Retinal pigment epithelial cell (primary cell): ENCODE data around the gene FOXB1.
A peak's percentile ranks its signal among the peaks of the same experiment; 100 is the strongest.

Source experiments
- DNase-seq: peaks from one replicate; pipeline ENCODE4 v3.0.0-alpha.2; 2010; ENCODE audit warnings: low read depth
- H3K4me3 ChIP-seq: 2 replicates; pipeline ENCODE4 v1.5.1; 2011; ENCODE audit warnings: mild to moderate bottlenecking, low read length, control low read depth, moderate library complexity
- TF ChIP-seq, protein P1 (sequence below): conservative IDR thresholded peaks from 2 replicates; pipeline ENCODE4 v1.5.1; 2011; ENCODE audit warnings: low read depth, low read length, control low read depth, inconsistent platforms

Gene FOXB1

DNA sequence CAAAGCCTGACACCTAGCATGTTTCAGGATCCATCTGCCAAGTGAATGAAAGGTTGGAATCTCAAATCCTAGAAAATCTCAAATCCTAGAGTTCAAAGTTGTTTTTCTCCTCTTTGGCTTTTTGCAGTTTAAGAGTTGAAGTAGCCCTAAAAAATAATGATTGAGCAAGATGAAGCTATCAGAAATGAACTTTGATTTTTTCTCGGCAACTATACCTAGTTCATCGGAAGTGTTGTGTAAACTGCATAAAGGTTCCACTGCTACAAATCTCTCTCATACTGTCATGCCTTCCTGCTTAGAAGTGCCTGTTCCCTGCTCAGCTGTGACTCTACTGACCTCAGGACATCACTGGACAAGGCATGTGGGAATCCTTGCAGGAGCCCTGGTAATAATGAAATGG lies 35.8 kb upstream of the FOXB1 start:
- DNase-seq: no peak
- TF ChIP-seq, protein P1, sequence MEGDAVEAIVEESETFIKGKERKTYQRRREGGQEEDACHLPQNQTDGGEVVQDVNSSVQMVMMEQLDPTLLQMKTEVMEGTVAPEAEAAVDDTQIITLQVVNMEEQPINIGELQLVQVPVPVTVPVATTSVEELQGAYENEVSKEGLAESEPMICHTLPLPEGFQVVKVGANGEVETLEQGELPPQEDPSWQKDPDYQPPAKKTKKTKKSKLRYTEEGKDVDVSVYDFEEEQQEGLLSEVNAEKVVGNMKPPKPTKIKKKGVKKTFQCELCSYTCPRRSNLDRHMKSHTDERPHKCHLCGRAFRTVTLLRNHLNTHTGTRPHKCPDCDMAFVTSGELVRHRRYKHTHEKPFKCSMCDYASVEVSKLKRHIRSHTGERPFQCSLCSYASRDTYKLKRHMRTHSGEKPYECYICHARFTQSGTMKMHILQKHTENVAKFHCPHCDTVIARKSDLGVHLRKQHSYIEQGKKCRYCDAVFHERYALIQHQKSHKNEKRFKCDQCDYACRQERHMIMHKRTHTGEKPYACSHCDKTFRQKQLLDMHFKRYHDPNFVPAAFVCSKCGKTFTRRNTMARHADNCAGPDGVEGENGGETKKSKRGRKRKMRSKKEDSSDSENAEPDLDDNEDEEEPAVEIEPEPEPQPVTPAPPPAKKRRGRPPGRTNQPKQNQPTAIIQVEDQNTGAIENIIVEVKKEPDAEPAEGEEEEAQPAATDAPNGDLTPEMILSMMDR: no peak

DNA sequence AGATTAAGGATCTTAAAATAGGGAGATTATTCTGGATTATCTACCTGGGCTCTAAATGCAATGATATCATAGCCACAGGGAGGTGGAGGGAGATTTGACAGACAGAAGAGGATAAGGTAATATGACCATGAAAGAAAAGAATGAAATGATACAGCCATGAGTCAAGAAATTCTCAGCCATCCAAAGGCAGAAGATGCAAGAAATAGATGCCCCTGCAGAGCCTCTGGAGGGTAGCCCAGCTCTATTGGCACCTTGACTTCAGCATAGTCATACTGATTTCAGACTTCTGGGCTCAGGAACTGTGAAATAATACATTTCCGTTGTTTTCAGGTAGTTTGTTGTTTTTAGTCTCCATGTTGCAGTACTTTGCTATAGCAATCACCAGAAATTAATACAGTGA lies 31.9 kb upstream of the FOXB1 start:
- TF ChIP-seq, protein P1: no peak
- no peak for DNase-seq
- no peak overlapping the region for H3K4me3 ChIP-seq

More for the DNA sequence above, 35.8 kb upstream of the FOXB1 start:
- H3K4me3 ChIP-seq: no peak overlapping the region

DNA sequence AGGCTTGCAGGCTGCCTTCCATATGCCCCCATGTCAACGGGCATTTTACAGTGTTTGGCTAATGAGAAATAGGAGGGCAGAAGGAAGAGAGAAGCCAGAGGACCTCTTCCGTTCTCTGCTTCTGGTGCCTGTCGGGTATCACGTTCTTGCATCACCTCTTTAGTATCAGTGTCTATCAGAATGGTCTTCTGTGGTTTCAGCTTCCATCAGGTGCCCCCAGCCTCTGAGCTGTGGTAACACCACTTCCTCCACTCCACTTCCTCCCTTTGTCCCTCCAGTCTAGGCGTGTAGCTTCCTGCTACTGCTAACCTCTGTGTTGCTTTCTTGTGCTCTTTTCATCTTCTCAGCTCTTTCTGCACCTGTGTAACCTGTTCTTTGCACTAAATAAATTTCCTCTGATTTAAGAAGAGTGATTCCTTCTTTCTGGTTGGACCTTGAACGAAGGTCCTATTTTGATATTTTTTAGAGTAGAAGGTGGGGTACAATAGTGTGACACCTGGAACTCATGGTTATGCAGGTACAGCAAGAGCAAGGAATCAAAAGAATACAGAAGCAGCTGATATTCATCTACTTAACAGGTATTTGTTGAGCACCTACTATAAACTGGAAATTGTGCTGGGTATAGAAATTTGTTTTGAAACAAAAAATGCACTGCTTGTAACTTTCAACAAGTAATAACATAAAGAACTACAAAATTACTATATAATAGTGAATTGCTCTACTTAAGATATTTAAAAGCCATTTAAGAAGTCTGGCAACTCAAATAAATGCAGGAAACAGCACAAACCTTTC lies 27.4 kb upstream of the FOXB1 start:
- DNase-seq: no peak
- TF ChIP-seq, protein P1: no peak
- no peak overlapping the region for H3K4me3 ChIP-seq

DNA sequence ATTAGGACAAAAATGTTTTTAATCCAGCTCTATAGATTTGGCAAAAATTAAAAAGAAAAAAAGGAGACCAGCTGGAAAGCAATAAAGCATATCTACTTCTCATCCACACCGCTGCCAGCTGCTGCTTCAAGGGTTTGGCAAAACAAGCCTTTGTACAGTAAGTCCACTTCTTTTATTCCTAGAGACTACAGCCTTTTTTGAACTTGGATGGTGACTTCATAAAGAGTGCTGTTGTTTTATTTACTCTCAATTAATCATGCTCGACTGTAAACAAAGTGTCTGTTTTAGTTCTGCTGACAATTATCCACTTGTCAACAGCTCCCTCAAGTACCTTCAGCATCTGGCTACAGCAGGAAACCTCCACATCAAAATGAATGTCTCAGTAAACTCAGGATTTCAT lies 12.3 kb upstream of the FOXB1 start:
- H3K4me3 ChIP-seq: no peak overlapping the region
- DNase-seq: no peak
- TF ChIP-seq, protein P1: no peak

DNA sequence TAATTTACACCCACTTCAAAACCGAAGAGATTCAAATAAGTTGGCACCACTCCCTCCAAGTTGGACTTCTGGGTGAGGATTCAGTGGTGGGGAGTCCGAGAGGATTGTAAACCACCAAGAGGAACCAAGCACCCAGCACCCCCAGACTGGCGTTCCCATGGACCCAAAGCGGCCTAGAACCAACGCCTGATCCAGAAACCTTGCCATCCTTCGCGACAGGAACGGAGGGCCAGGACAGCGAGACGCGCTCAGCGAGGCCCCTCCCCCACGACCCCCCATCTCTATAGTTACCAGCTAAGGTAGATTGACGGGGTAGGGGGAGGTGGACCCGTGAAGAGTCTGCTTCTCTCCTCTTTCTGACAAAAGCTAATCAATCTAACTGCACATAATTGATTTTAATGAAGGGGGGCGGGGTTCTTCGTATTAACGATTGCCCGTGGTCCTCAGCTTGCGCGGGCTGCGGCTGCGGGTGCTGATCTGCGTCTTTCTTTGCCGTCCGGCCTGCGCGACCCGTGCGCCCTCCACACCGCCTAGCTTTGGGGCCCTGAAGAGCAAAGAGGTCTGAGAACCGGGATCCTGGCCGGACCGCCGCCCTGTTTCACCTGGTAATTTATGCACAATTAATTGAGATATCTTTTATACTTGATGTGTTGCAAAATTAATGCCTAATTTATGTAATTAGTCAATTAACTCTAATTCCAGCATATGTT lies 10.9 kb upstream of the FOXB1 start:
- DNase-seq: no peak
- H3K4me3 ChIP-seq: no peak overlapping the region
- TF ChIP-seq, protein P1: no peak

DNA sequence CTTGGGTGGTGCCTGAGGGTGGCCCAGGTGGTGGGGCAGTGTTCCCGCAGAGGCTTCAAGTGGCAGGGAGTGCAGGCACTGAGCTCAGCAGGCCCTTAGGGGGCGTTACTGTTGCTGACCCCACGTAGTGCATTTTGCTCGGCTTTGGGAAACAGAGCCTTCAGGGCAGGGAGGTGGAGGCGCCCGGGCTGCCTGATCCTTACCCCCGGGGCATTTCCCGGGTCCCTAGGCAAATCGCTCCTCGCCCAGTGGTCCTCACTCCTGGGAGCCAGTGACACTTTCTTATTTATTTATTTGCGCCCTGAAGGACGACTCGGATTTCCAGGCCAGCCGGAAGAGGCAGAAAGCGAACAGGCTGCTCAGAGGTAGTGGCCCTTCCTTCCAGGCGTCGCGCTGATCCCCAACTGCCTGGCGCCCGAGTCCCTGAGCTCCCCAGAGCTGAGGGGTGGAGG lies 10.1 kb upstream of the FOXB1 start:
- TF ChIP-seq, protein P1: peak; percentile 41
- DNase-seq: no peak
- no peak overlapping the region for H3K4me3 ChIP-seq

DNA sequence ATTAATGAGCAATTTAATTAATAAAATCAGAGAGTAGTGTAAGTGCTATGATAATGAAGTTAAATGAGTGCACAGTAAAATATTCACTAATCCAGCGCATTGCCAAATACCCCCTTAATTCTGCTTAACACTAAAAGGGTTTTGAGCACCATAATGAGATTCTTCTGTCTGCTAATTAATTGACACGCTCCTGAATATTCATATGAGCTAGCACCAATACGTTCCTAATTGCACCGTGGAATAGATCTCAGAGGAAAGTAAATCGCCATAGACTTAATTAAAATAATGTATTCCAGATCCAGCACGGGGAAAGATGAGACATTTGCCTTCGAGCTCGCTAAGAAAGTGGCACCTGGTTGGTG lies 9.6 kb upstream of the FOXB1 start:
- TF ChIP-seq, protein P1: no peak
- no peak for DNase-seq
- H3K4me3 ChIP-seq: no peak overlapping the region
